DLD1 (cell line): ENCODE data around the gene WDFY2.
"Not testable (repeated sequence)": the region's sequence is repeated elsewhere in the genome, so short reads cannot be mapped to it uniquely, and the experiment has no call there.

ENCODE experiments used
- in situ Hi-C: cut with HindIII; loops from 2 replicates; pipeline ENCODE4 v1.10.0; 2017; ENCODE audit warnings: low sequenced_read_pairs

The WDFY2 gene, protein sequence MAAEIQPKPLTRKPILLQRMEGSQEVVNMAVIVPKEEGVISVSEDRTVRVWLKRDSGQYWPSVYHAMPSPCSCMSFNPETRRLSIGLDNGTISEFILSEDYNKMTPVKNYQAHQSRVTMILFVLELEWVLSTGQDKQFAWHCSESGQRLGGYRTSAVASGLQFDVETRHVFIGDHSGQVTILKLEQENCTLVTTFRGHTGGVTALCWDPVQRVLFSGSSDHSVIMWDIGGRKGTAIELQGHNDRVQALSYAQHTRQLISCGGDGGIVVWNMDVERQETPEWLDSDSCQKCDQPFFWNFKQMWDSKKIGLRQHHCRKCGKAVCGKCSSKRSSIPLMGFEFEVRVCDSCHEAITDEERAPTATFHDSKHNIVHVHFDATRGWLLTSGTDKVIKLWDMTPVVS

DNA sequence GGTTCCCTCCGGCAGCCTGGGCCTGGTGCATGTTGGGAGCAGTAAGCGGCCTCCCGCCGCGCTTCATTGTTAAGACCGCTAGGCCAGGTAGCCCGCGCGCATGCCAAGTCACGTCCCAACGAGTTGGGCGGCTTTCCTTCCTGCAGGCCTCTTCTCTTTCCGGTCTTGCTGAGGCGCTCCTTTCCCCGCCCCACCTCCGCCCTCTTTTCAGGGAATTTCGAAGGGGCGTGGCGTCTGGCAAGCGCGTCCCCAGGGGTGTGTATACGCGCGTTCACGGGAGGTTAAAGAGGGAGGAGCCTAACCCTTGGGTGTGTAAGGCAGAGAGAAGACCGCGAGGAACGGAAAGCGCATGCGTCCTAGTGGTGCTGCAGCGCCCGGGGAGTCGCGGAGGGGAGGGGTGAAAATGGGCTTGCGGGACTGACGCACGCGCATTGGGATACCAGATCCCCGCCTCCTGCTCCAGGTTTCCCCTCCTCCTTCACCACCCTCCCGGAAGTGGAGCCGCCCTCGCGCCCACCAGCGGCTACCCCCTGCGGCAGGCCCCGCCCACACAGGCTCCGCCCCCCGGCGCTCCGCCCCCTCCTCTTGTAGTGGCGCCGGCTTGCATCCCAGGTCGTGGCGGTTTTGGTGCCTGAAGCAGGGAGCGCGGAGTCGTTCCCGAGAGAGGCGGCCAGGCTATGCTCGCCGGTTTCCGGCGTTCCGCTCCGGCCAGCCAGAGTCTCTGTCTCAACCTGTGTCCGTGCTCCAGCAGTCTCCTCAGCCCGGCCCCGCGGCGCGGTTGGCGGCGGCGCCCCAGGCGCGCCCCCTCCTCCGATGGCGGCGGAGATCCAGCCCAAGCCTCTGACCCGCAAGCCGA lies at the start of gene WDFY2:
WDFY2 (plus strand) TSS at position 588 of the 856 bp plus-strand sequence; CDS start at position 814, 226 bp downstream.
- in situ Hi-C loops: no loop called here

DNA sequence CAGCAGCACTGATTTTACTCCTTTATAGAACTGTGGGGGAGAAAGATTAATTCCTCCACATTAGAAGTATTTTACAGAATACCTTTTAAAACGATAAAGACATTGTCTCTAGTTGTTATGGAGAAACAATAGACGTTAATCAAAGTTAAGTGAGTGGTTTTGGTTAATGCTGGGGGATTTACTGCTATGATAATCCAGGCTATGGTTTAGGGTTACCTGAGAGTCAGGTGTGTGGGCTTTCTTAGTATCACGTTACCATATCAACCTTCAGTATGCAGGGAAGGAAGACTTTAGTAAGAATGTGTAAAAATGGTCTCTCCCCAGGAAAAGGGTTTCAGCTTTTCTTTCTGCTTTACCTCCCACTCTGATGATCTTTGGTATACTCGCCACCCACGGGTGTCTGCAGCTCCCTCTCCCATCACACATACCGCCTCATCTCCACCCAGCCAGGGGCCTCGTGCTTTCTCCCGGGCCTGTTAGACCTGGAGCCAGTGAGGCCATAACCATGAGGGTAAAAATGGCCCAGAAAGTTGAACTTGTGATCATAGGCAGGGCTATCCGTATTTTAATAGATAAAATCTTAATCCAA lies 45.6 kb upstream of the WDFY2 start:
- in situ Hi-C loops: no loop called here

DNA sequence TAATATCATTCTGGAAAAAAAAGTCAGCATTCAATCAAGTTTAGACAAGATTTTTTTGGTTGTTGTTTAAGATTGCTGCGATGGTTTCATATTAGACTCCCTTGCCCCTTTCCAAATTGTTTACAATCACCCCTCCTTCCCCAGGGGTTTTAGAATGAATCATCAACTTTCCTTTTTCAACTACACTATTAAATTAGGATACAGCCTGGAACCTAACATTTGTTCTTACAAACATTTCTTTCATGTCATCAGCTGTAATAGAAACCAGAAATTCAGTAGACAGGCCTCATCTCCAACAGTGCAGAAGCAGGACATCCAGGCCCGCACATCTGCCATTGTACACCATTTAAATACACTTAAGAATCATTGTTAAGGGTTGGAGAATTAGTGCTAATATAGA lies 44.4 kb upstream of the WDFY2 start:
- in situ Hi-C loops: no loop called here

DNA sequence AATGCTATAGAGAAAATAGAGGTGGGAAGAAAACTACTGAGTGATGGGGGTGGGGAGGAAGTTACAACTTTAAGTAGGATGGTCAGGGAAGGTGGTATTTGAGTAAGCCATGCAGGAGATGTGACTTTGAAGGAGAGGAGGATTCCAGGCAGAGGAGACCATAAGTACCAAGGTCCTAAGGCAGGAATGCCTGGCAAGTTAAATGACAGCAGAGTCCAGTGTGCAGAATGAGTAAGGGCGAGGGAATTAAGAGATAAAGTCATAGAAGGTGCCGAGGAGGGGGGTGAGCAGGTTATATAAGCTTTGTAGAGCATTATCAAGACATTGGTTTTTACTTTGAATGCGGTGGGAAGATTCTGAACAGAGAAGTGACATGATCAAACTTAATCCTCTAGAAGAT lies 43.2 kb upstream of the WDFY2 start:
- in situ Hi-C loops: no loop called here

DNA sequence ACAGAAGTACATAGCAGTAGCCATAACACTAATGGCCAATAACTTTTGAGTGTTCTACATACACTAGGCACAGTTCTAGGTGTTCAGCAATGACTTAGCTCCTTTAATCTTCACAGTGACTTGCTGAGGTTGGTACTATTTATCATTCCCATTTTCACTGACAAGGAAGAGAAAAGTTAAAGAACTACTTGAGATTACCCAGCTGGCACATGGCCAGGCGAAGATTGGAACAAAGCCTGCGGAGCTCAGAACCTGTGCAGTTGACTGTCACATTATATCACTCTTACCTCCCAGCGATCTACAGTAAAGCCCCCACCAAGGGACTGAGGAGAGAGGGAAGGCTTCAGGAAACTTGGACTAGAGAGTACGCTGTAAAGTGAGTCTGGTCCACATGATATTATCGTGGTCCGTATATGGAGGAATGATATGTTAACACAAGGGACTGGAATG lies 42.4 kb upstream of the WDFY2 start:
- in situ Hi-C loops: no loop called here

DNA sequence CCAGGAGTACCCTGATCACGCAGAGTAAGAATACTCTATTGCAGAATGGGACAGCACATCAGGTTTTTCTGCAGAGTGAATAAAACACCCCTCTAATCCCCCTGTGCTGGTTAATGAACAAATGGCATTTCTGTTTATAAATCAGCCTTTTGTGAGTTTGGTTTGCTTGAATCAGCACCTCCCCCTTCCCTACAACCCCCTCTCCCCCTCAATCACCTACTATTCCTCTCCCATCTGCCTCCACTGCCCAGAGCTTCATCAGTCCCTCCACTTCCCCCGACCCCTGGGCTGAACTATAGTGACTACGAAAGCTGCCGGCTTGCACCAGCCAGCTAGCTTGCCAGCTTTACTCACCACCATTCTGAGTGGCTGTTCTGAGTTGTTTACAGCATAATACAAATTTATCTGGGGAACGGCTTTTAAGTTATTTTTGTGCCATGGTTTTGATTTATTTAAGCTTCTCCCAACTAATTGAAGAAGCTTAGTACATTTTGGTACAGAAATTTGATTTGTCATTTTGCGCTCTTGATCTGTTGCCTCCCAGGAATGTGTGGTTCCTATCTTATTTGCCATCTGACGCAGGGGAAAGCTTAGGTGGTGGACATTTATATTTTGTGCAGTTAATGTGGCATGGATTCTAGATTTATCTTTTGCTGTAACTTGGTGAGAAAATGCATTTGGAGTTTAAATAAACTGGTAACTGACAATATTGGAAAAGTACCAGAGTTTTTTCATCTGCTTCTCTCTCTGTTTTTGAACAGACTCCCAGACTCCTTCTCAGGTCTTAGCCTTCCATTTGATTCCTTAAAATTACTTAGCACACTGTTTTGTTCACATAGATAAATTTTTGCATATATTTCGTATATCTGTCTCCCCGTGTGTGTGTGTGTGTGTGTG lies 41.7 kb upstream of the WDFY2 start:
- in situ Hi-C loops: no loop called here

DNA sequence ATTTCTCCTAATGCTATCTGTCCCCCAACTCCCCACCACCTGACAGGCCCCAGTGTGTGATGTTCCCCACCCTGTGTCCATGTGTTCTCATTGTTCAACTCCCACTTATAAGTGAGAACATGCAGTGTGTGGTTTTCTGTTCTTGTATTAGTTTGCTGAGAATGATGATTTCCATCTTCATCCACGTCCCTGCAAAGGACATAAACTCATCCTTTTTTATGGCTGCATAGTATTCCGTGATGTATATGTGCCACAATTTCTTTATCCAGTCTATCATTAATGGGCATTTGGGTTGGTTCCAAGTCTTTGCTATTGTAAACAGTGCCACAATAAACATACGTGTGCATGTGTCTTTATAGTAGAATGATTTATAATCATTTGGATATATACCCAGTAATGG lies 38.8 kb upstream of the WDFY2 start:
- in situ Hi-C loops: not testable (repeated sequence)

DNA sequence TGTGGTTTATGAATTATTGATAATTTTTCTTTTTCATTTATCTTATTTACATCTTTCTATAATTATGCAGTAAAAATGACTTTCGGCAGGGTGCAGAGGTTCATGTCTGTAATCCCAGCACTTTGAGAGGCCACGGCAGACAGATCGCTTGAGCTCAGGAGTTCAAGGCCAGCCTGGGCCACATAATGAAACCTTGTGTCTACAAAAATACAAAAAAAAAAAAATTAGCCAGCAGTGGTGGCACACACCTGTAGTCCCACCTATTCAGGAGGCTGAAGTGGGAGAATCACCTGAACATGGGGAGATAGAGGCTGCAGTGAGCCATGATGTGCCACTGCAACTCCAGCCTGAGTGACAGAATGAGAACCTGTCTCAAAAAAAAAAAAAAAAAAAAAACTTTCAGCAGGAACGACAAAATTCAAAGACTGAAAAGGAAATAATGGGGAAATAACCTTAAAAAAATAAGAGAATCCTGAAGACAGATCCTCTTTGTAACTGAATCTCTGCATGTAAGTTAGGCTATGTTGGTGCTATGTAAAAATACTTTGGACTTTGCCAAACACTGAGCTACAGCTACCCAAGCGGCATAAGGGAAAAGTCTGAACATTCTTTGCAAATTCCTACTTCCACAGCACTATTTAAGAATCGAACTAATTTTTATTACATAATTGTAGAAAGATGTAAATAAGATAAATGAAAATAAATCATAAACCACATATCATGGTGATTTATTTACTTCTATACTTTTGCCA lies 36.7 kb upstream of the WDFY2 start:
- in situ Hi-C loops: no loop called here

DNA sequence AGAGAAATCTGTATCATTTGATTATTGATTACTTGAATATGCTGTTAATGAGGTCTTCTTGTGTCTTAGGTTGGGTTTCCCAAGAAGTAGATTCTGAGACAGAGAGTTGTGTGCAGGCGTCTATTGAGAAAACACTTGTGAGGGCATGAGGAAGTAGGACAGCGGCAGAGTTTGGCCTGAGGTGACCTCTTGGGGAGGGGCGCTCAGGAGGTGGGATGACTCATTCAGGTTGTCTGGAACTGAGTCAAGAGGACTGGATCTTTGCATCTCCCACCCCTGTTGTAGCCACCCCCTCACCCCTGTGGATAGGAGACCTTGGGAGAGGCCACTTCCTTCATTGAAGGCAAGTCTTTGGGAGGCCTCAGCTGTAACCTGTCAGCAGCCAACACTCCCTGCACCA lies 35.2 kb upstream of the WDFY2 start:
- in situ Hi-C loops: no loop called here

DNA sequence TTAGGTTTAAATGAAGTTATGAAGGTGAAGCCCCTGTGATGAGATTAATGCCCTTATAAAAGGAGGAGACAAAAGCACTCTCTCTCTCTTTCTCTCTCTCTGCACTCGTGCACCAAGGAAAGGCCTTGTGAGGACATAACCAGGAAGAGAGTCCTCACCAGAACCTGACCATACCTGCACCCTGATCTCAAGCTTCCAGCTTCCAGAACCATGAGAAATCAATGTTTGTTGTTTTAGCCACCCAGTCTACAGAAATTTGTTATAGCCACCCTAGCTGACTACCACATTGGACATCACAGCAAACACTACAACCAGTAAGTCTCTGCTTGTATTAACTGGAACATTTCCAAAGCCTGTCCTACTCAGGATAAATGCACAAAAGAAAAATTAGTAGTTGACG lies 34.7 kb upstream of the WDFY2 start:
- in situ Hi-C loops: no loop called here

DNA sequence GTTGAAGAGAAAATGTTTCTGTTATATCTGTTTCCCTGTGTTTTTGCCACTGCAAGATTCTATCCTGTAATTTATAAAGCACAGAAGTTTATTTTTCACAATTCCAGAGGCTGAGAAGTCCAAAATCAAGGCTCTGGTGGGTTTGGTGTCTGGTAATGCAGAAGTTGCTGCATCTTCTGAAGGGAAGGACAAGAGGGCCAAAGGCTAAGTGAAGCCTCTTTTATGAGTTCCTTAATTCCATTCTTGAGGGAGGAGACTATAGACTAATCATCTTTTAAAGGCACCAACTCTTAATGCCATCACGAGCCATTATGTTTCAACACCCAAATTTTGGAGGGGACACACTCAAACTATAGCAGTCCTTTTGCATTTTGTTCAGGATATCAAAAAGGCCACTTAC lies 34.1 kb upstream of the WDFY2 start:
- in situ Hi-C loops: no loop called here

DNA sequence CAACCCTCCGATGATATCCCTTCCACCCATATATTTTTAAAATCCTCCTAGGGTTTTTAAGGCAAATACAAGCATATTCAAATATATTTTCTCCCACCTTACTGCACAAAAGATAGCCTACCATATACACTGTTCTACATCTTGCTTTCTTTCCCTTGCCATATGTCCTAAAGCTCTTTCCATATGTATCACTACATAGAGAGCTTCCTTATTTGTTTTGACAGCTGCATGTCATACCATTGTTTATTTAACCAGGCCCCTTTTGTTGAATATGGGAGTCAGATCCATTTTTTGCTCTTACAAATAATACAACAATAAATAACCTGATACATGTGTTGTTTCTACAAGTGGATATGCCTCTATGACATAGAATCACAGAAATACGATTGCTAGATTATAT lies 32.8 kb upstream of the WDFY2 start:
- in situ Hi-C loops: no loop called here

DNA sequence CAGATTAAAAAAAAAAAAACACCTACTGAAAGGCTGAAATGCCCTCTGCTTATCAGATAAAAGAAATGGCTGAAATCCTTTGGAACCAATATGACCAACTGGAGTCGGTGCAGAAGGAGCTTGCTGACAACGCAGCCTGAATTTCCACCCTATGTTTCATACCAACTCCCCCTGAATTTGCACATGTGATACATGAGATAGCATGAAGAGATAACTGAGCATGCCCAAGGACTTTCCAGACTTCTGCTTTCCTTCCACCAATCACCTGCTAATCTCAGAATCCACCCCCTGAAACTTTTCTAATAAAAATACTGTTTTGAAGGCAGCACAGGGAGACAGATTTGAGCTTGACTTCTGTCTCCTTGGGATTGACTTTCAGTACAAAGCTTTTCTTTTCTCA lies 32.2 kb upstream of the WDFY2 start:
- in situ Hi-C loops: no loop called here

DNA sequence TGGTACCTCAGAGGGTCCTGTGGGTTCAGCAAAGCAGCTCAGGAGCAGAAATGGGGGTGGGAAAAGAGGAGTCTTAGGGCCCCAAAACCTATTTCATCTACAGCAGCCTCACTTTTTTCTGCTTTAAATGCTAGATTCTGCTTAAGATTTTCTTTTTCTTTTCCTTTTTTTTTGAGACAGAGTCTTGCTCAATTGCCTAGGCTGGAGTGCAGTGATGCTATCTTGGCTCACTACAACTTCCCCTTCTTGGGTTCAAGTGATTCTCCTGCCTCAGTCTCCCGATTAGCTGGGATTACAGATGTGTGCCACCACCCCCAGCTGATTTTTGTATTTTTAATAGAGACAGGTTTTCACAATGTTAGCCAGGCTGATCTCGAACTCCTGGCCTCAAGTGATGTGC lies 30.7 kb upstream of the WDFY2 start:
- in situ Hi-C loops: no loop called here

DNA sequence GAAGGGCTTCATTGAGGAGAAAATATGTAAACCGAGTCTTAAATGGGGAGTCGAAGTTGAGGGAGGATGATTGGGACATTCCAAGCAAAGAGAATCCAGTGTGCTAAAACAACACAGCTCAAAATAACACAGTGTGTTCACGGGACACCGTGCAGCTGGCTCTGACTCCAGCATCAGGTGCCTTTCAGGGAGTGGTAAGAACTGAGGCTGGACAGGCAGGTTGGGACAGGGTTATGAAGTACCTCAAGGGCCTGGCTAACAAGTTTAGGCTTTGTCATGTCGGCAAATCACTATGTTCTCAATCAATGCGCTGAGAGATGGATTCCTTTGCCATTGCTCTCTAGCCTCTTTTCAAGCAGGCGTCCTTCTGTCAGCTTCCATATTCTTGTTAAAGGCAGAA lies 27.5 kb upstream of the WDFY2 start:
- in situ Hi-C loops: no loop called here

DNA sequence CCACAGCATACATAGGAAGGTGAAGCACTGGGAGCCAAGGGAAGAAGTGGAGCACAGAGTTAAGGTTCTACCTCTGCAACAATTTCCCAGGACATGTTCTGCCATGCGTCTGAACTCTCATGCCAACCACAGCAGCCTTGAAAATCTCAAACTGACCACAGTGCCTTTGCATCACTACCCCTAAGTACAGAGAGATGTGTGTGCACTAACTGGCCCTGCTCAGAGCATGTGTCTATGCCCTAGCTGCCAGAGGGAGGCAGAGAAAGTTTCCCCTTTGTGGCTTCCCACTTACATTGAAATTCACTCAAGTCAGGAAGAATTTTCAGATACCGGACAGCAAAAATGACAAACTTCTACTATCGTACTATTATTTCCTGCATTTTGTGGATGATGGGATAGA lies 26.8 kb upstream of the WDFY2 start:
- in situ Hi-C loops: no loop called here

DNA sequence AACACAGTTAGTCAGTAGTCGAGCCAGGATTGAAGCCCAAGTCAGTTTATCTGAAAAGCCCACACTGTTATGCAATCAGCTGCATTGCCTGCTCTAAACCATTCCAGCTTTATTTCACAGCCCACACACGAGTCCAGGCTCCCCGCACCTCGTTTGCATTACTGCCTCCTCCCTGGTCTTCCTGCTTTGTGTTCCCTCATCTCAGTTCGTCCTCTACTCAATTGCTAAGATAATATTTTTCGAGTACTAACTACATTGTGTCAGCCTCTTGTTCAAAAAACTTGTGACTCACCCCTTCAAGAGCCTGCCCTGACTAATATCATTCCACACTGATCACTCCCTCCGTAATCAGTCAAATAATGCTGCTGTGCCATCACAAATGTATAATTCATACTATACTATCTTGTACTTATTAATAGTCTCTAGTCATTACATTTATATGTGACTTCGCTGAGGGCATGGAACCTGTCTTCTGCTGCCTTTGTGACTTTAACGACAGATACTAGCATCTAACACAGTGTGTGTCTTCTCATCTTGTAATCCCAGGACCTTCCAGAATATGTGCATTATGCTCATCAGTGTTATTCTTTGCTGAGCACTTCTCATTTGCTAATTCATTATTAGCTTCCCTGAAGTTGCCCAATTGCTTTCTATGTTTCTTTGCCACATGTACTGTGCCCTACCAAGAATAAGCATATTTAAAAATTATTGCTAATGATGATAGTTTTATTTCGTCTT lies 26.2 kb upstream of the WDFY2 start:
- in situ Hi-C loops: no loop called here

DNA sequence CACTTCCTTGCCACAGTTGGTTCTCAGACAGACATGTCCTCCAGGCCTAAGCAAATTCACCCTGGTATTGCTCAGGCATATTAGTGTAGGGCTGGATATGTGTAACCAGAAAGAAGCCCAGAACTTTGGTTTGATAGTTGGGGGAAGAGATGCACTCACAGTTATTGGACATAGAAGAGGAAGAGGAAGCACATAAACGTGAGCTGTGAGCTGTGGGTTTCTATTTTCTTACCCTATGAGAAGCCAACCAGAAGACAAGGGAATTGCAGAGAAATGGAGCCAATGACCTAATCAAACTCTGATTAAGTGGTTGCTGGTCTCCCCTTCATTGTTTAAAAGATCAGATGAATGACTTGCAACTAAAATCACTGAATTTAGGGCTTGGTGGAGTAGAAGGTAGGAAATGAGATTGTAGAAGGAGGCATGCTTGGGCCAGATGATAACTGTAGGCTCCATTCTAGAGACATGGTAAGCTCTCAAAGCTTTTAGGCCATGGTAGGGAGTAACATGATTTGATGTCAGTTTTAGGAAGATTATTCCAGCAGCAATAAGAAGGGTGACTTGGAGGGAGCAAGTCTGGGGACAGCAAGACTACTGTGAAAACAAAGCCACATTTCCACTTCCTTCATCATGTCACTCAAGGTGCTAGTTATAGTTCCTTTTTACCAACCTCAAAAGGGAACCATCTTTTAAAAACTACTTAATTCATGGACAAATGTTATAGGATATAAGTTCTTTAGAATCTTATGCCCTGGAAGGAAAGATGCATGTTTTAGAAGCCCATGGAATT lies 24.1 kb upstream of the WDFY2 start:
- in situ Hi-C loops: no loop called here
